Head of caudate nucleus (tissue), 42 donors: ENCODE data around the gene PPM1M.
A peak's percentile ranks its signal among the peaks of the same experiment; 100 is the strongest.

Experiments
- DNase-seq, 42 donors: peaks; one replicate each; pipeline versions ENCODE4 v3.0.0 to v3.0.0-alpha.2; 2020 to 2021; ENCODE audit warnings: mixed read lengths in 7 of 42
- intact Hi-C: fragments of 100-400 bp; cut with DNase I; formaldehyde crosslinking; loops from one replicate; pipeline ENCODE4 v1.15.0; 2022

The PPM1M gene

DNA sequence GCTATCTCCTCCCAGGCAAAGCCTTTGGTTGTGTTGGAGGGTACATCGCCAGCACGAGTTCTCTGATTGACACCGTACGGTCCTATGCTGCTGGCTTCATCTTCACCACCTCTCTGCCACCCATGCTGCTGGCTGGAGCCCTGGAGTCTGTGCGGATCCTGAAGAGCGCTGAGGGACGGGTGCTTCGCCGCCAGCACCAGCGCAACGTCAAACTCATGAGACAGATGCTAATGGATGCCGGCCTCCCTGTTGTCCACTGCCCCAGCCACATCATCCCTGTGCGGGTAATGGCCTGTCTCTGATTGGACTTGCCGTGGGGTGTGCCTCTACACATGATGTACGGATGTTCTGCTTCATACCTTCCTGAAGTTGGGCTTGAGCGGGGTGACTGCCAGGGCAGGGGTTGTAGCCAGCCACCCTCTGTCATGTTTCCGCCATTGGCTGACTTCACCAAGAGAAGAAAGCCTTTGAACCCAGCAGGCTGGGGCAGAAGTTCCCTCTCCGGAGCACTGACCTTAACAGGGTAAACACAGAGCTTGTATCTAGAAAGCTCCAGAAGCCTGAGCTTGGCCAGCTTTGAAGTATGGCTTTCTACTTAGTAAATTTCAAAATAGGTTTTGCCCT, 34.2 kb upstream of the PPM1M start:
- intact Hi-C loops, result no loop called here
- DNase-seq, result no peak

DNA sequence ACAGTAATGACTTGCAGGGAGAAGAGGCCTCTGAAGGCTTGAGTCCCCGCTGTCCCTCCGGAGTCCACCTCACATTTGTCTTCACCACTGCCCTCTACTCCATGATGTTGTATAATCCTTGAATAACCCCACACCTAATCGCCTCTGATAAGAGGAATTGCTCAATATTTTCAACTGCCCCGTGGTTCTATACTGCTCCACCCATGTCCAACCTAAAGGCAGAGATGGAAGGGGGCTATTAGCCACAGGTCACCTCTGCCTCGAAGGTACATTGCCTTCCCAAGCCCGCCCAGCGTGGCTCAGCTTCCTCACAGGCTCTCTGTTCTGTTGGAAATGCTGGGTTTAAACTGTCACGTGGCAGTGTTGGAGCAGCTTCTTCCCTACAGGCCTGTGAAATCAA, 32.6 kb upstream of the PPM1M start:
- intact Hi-C loops, result no loop called here
- DNase-seq, result no peak

DNA sequence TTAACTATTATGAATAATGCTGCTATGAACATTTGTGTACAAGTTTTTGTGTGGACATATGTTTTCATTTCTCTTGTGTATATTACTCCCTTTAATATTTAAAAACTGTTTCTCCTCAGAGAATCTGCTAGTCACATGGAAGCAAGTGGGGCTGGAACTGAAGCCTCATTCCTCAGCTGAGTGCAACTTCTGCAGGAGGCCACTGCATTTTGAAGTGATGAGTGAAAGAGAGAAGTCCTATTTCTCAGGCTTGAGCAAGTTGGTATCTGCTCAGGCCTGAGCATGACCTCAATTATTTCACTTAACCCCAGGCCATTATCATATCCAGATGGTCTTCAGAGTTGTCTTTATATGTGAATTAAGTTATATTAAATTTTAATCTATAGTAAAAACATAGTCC, 31.7 kb upstream of the PPM1M start:
- DNase-seq, result no peak
- intact Hi-C loops, result no loop called here

DNA sequence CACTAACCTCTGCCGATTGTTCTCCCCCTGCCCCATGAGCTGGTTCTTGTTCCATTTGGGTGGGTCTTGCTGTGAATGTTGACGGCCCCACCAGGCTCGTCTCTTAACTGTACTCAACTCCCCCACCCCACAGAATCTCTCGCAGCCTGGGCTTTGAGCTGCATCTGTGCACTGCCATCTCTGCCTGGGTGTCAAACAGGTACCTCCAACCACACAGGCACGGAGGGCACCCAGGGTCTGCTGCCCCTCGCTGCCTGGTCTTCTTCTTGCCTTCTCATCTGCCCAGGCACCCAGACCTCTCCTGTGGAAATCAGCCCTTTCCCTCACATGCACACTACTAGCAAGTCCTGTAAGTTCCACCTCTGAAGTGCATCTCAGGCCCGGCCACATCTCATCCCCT, 30.2 kb upstream of the PPM1M start:
- intact Hi-C loops, result no loop called here
- DNase-seq, result peak in 1 of 42 donors; percentile 12

DNA sequence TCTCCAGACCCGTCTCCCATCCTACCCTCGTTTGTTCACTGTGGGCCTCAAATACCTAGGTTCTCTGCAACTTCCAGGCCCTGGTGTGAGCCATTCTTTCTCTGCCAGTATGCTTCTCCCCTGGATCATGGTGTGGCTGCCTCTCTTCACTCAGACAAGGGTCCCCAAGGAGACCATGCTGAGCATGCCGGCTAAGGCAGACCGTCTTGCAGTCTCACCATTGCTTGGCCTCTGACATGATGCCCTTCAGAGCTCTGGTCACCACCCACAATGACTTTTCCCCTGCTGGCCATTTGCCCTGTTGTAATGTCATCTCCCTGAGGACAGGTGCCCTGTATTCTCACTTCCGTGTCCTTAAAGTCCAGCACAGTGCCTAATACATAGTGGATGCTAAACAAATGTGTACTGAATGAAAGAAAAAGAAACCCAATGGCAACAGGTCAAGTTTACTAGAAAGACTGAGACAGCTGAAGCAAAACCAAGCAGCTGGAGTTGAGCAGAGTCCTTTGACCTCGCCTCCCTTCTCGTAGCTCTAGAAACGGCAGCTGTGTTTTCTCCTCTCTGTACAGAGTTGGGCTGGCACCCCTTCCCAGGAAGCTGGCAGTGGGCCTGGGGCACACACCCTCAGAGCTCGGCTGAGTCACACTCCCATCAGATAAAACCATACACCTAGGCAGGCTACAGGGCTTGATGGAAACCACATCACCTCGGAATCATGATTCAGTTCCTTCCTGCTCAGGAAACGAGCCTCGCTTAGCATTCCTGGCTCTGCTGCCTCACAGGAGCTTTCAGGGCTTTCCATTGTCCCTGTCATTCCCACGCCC, 28.8 kb upstream of the PPM1M start:
- peak in 2 of 42 donors; percentile 11 to 15 for DNase-seq

DNA sequence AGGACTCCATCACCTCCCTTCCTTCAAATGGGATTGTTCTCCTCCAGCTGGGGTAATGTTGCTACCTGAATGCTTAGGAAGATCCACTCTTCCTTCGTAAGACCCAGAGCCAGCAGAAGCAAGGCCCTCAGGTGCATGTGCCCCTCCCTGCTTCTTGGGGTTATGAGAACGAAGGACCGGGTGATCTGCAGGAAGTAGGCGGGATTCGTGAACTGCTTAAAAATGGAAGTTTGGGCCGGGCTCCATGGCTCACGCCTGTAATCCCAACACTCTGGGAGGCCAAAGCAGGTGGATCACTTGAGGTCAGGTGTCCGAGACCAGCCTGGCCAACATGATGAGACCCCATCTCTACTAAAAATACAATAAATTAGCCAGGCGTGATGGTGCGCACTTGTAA, 28.2 kb upstream of the PPM1M start:
- no peak for DNase-seq
- intact Hi-C loops, result no loop called here

More for the DNA sequence above, 28.8 kb upstream of the PPM1M start:
- intact Hi-C loops, result no loop called here

DNA sequence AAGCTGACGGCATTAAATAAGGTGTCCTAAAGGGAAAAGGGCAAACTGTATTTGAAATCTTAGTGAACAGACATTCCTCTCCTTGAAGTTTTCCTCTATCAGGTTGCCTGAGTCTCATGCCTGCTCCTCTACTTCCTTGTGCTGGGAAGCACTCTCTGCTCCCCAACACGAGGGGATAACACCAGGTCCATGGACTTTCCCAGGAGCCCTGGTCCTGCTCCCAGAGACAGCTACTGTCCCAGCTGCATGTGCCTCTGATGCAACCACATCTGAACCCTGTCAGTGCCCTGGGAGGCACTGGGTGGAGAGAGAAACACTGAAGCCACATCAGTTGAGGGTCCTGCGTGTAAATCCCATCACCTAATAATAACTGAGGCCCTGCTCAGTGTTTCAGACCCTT, 27.5 kb upstream of the PPM1M start:
- intact Hi-C loops, result no loop called here

DNA sequence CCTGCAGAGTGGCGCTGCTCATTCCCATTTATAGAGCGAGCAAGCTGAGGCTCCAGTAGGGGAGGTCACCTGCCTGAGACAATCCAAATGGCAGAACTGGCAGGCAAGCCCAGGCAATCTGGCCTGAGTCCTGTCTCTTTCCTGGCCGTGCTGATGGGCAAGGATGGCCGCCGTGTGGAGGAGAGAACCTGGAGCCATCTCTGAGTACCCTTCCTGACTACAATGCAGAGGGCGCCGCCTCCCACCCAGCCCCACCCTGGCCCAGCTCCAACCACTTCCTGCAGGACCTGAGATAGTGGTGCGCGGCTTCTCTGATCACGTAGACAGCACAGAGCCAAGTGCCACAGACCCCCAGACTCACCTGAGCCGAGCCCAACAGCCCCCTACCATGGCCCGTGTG, 27.1 kb upstream of the PPM1M start:
- intact Hi-C loops, result no loop called here
- no peak for DNase-seq

More for the DNA sequence above, 27.5 kb upstream of the PPM1M start:
- no peak for DNase-seq

DNA sequence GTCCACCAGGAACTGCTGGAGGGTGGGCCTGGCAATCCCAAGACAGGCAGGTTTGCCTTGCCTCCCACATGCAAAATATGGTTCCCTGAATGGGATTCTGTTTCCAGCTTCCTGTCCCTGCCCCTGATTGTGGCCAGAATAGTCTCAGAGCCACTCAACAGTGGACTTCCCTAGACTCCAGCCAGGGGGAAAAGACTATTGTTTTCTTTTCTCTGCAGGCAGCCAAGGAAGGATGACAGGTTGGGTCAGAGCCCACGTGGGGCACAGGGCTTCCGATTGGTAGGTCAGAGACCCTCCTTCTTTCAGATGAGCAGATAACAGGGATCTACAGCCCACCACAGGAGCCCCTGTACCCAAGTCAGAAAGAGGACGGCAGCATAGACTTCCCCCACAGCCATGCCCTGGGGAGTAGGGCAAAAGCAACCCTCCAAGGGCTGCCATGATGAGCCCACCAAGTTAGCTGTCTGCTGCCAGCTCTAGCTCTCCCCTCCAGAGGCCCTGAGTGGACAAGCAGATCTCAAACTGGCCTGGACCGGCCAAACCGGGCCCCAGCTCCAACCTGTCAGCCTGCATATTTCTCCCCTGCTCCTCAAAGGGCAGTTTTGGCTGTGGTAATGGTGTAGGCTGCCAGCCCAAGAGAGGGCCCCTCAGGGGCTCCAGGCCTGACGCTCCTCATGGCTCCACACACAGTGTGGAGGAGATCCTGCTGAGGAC, 26.5 kb upstream of the PPM1M start:
- intact Hi-C loops, result no loop called here
- no peak for DNase-seq

DNA sequence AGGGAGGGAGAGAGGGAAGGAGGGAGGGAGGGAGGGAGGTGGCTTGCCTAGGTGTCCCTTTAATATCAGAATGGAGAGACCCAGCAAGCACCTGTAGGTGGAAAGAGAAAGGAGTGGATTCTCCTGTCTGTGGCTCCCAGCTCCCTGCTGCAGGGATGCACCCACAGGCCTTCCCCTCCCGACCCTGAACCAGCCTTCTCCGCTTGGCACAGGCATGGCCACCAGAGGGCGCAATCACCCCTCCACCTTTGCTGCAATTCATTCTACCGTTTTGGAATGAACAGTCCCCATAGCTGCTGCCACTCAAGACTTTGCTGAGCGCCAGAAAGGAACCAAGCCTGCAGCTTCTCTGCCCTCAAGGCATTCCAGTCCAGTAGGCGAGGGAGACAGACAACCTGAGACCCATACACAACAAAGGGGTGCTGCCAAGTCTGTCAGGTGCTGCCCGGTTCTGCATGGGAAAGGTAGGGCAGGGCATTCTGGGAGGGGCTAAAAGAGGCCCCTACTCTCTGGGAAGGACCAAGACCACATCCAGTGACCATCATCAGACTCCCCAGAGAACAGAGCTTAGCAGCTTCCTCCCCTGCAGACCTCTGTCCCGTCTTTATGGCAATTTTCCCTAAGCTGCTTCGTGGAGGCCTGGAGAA, 25.1 kb upstream of the PPM1M start:
- DNase-seq, result peak; percentile 77 to 94 (median 90)
- intact Hi-C loops, result loop anchor here (5.0 kb wide), 1 partner anchor 117 kb away; no protein-coding TSS in a partner anchor

DNA sequence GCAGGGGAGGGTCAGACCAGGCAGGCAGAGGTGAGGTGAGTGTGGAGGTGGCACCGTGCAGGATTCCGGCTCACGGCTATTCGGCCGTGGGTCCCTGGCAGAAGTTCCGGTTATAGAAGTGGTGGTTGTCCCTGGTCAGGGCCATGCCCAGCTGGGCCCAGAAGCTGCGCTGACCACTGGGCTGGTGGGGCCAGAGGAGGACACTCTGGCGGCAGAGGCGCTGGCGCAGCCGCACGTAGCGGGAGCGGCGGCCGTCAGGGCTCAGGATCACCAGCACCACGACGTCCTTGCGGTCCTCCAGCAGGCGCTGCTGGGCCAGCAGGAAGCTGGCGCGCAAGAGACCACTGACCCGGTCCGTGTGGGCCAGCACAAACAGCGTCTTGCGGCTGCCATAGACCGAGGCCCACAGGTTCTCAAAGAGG, 24.4 kb upstream of the PPM1M start:
- DNase-seq, result no peak
- intact Hi-C loops, result loop anchor here (5.0 kb wide), 1 partner anchor 116 kb away; no protein-coding TSS in a partner anchor

DNA sequence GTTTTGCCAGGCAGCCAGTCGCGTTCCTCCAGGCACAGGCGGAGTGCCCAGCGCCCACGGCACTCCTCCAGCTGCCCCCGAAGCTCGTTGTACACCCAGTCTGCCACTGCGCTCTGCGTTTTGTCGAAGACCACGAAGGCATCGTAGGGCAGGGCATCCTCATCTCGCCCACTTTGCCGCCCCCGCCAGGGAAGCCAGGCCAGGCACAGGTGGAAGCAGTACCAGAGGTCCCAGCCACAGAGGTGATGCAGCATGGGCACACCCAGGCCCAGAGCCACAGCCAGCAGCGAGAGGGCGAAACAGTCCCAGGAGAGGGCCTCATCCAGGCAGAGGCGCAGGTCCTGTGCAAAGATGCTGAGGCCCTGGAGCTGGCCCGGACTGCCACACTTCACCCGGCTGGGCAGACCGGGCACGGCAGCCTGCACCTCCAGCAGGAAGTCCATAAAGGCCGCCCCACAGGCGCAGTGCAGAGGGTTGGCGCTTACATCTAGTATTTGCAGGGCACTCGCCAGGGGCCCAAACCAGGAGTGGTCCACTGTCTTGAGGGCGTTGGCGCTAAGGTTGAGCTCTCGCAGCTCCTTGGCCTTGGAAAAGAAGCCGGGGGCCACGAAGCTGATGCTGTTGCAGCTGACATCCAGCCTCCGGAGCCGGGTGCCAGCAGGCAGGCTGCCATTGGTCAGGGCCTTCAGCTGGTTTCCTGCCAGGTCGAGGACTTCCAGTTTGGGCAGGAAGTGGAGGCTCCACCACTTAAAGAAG, 23.8 kb upstream of the PPM1M start:
- intact Hi-C loops, result loop anchor here (5.0 kb wide), 1 partner anchor 116 kb away; no protein-coding TSS in a partner anchor
- peak in 1 of 42 donors; percentile 24 for DNase-seq

DNA sequence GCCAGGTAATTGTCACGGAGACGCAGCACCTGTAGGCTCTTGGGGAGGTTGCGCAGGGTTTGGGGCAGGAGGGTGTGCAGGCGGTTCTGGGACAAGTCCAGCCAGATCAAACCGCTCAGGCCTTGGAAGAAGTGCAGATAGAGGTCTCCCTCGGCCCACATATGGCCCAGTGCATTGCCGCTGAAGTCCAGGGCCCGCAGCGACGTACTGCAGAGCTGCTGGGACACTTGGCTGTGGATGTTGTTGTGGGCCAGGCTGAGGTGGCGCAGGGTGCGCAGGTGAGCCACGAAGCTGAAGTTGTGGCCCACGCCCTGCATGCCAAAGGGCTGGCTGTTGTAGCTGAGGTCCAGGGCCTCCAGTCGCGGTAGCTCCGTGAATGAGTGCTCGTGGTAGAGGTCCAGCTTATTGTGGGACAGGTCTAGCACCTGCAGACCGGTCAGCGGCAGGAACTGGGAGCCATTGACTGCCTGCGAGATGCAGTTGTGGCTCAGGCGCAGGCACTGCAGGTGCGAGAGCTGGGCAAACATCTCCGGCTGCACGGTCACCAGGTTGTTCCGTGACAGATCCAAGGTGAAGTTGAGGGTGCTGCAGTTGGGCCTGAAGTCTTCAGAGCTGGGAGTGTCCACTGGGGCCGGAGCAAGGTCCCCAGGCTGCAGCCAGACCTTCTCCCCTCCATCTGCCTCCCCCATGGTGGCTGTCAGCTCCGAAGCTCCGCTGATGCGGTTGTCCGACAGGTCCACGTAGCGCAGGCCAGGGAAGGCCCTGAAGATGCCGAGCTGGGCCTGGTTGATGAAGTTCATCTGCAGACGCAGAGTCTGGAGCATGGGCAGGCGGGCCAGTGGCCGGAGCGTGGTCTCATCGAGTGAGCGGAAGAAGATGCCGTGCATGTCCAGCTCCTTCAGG, 23.0 kb upstream of the PPM1M start:
- intact Hi-C loops, result loop anchor here (5.0 kb wide), 1 partner anchor 115 kb away; no protein-coding TSS in a partner anchor
- no peak for DNase-seq

DNA sequence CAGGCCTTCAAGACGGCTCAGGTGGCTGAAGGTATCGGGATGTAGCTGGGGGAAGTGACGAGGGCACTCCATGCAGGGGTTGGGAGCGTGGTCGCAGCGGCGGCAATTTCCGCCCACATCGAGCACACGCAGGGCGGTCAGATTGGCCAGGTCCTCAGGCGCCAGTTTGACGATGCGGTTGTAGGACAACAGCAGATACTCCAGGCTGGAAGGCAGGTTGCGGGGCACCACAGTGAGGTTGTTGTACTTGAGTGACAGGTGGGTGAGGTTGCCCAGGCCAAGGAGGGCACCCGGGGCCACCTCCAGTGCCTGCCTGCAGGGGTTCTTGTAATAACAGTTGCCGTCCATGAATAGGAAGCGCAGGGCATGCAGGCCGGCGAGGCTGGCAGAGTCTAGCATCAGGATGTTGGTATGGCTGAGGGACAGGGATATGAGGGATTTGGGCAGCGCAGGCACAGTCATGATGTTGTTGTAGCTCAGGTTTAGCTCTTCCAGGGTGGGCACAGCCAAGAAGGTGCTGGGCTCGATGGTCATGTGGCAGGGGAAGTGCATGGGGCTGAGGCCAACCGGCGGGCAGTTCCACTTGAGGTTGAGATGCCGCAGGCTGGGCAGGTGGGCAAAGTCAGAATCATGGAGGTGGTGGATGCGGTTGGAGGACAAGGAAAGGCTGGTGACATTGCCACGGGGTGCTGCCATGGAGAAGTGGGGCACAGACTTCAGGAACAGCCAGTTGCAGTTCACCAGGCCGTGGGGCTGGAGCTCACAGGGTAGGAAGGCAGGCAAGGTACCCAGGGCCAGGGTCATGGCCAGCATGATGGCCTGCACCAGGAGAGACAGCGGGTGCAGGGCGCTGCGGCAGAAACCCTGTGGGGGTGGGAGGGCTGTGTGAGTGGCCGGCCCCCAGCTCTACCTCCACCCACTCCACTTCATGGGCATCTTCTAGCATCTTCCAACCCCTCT, 21.8 kb upstream of the PPM1M start:
- intact Hi-C loops, result loop anchor here (5.0 kb wide), 1 partner anchor 114 kb away; no protein-coding TSS in a partner anchor
- DNase-seq, result no peak

DNA sequence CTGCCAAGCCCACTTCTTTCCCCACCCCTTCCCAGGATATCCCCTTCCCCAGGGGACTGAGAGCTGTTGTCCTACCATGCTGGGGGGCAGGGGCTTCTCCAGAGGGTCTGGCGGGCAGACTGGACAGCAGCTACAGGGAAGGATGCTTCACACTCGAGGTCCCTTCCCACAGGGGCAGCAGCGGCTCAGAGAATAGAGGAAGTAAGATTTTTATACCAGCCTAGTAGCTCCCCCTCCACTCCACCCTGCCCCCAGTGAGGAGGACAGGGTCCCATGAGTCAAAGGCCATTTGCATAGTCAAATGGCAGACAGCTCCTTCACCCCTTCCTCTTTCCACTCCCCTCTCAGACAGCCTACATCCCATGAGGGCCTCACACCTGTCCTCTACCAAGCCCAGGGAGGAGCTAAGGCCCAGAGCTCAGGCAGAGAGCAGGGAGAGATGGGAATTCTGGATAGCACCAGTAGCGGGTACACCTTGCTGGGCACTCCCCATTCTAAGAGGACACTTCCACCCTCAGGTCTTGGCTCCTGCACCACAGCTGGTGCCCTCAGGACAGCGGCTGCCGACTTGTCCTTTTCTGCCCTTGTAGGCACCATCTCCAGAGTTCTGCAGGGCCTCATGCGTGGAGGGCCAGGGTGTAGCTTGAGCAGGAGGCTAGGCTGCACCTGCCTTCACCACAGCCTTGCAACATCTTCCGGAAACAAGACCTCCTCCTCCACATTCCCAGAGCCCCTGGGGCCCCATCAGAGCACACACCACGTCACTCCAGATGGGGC, 19.9 kb upstream of the PPM1M start, which contains the start of gene TLR9:
TSS of gene TLR9 (minus strand) at position 194 of the 777 bp plus-strand sequence. CDS start at position 78, 116 bp downstream.
- DNase-seq, result no peak
- intact Hi-C loops, result no loop called here
